ENCODE measurements around the gene KRTAP12-2.

Gene KRTAP12-2

GRCh38 chr21:44625756-44626155 lies 41.0 kb downstream of the KRTAP12-2 start:
- no peak for FAIRE-seq

DNA sequence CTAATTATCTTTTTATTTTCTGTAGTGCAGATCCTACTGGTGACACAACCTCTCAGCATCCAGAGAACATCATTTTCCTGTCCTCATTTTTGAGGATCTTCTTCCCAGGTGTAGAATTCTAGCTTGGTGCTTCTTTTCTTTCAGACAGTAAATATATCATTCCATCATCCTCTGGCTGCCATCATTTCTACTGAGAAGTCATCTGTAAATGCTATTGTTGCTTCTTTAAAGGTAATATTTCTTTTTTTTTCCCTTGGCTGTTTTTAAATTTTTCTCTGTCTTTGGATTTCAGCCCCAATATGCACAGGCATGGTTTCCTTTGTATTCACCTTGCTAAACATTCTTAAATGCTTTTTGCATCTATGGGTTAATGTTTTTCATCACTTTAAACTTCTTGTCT lies 43.2 kb downstream of the KRTAP12-2 start:
- no peak for FAIRE-seq

DNA sequence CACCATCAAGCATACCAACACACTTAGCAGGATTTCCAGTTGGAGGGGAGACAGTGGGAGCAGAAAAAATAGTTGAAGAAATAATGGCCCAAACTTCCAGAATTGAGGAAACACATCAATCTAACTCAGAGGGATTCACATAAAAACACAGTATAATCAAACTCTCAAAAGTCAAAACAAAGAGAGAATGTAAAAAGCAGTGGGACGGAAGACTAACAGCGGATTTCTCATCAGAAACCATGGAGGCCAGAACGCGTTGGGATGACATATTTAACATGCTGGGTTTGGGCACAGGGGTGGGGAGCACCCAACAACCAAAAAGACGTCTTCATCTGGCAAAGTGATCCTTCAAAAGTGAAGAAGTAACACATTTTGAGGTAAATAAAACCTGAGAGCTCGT lies 46.8 kb downstream of the KRTAP12-2 start:
- FAIRE-seq, result no peak

DNA sequence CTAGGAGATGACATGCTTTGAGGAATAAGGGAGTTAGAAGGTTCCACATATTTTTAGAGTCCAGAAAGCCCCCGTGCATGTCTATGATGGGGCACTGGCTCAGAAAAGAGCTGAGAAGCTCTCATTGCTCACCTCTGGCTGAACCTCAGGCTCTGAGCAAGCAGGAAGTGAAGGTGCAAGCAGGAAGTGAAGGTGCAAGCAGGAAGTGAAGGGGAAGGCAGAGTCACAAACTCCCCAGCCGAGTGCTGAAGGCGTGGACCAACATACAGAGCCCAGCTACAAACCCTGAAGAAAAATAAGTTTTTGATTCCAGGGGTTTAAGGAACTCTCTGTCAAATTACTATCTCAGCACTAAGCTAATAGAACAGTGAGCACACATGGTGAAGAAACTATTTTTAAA lies 47.8 kb downstream of the KRTAP12-2 start:
- no peak for FAIRE-seq

DNA sequence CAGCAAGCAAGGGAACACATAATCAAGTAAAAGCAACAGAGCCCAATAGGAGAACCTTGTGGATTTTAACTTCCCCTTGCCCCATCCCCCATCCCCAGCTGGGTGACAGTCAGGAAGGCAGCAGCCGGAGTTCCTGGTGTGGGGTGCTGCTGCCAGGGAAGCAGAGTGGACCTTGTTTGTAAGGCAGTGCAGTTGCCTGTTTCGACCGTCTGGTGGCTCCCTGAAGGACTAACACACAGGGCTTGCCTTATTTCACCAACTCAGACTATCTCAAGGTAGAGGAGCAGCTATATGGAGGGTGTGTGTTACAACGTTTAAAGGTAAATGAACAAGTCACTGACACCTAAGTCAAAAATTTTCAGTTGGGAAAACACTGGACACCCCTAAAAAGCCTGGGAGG lies 48.2 kb downstream of the KRTAP12-2 start:
- no peak for FAIRE-seq

DNA sequence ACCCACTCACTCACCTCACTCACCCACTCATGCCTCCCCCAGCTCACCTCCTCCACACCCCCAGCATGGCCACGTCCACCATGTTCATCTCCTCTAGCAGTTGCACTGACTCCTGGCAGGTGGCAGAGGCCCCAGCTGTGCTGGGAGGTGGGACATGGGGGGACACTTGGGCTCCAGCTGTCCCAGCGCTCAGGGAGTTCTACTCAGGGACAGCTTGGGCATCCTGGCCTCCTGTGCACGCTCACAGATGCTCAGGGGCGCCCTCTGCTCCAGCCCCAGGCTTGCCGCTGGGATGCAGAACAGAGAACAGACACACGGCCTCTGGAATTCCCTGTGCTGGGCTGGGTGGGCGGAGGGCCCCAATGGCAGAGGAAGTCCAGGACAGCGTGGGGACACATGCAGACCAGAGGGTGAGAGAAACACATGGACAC lies 49.6 kb downstream of the KRTAP12-2 start:
- FAIRE-seq, result no peak

DNA sequence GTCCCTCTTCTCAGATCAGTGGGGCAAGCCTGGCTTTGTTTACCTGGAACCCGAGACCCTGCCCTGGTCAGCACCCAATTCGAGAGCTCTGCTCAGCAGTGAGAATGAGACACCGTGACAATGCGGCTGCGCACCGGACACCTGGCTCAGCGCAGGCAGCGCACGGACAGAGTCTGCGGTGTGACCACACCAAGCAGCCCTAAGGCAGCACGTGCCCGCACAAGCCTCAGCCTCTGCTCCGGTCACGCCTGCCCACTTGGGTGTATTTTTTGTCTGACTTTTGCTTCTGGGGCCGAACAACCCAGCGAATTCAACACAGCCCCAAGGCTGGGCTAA lies 50.2 kb downstream of the KRTAP12-2 start:
- FAIRE-seq, result no peak
